ENCODE data around the gene LSAMP. TPM values are rescaled to one million over a fixed set of nuclear protein-coding genes. Genes with fewer than 3 reads are reported as not detected.

Gene LSAMP
- polyA plus RNA-seq, 1 of the 3 experiments (the other 2 are of a cell fraction): 6.6 TPM

GRCh38 chr3:116087426-116087825, 357.9 kb downstream of the LSAMP start:
- Histone ChIP-seq H3K9me3 (no peaks in the 10 kb centered on the region), H3K9ac (no peak overlapping the region), H4K20me1 (ENCODE audit: insufficient read depth) (no peaks in the 10 kb centered on the region), H3K27ac (ENCODE audit: low read depth in 2 of 2, low read length in 1 of 2) (no peak overlapping the region), H3K4me2 (no peak overlapping the region), H3K36me3 (replicated peaks in 1 of 2; ENCODE audit: control insufficient read depth in 1 of 2, insufficient read depth in 2 of 2, low read length in 1 of 2) (no peaks in the 10 kb centered on the region), H3K9me2 (no peaks in the 10 kb centered on the region), H3K79me2 (ENCODE audit: insufficient read depth) (no peaks in the 10 kb centered on the region), H3F3A (replicated peaks; ENCODE audit: insufficient read depth) (no peaks in the 10 kb centered on the region), H3K4me3 (ENCODE audit: low read depth in 2 of 2, low read length in 1 of 2) (no peak overlapping the region), H2AFZ (ENCODE audit: low read depth) (no peak overlapping the region), H3K27me3 (ENCODE audit: insufficient read depth) (no peaks in the 10 kb centered on the region), H3K4me1 (ENCODE audit: control insufficient read depth in 1 of 2, insufficient read depth in 2 of 2, low read depth in 1 of 2, low read length in 1 of 2) (peaks cover 0 to 11% of the 10 kb centered on the region in 2 experiments; a peak in 2 of 4 replicates)
- TF ChIP-seq EP300 (IDR thresholded peaks at IDR 0.05; ENCODE audit: borderline replicate concordance in 1 of 2, low read depth in 1 of 2, low read length in 1 of 2): no peak
- TF ChIP-seq, protein P1, sequence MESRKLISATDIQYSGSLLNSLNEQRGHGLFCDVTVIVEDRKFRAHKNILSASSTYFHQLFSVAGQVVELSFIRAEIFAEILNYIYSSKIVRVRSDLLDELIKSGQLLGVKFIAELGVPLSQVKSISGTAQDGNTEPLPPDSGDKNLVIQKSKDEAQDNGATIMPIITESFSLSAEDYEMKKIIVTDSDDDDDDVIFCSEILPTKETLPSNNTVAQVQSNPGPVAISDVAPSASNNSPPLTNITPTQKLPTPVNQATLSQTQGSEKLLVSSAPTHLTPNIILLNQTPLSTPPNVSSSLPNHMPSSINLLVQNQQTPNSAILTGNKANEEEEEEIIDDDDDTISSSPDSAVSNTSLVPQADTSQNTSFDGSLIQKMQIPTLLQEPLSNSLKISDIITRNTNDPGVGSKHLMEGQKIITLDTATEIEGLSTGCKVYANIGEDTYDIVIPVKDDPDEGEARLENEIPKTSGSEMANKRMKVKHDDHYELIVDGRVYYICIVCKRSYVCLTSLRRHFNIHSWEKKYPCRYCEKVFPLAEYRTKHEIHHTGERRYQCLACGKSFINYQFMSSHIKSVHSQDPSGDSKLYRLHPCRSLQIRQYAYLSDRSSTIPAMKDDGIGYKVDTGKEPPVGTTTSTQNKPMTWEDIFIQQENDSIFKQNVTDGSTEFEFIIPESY (IDR thresholded peaks at IDR 0.05; ENCODE audit: borderline replicate concordance, low read depth): no peak
- TF ChIP-seq, protein P2, sequence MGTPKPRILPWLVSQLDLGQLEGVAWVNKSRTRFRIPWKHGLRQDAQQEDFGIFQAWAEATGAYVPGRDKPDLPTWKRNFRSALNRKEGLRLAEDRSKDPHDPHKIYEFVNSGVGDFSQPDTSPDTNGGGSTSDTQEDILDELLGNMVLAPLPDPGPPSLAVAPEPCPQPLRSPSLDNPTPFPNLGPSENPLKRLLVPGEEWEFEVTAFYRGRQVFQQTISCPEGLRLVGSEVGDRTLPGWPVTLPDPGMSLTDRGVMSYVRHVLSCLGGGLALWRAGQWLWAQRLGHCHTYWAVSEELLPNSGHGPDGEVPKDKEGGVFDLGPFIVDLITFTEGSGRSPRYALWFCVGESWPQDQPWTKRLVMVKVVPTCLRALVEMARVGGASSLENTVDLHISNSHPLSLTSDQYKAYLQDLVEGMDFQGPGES (IDR thresholded peaks at IDR 0.05; ENCODE audit: low read depth, low read length): no peak
- TF ChIP-seq POLR2AphosphoS5 (IDR thresholded peaks at IDR 0.05; ENCODE audit: low read depth, low read length): no peak
- no peak for TF ChIP-seq JUND (IDR thresholded peaks at IDR 0.05)
- no peak for TF ChIP-seq GATA2 (CRISPR knock-in tag; IDR thresholded peaks at IDR 0.05)
- no peak for TF ChIP-seq ELF1 (IDR thresholded peaks at IDR 0.05)
- no peak for TF ChIP-seq EZH2phosphoT487 (IDR thresholded peaks at IDR 0.05; ENCODE audit: borderline replicate concordance, low read depth)
- no peak for TF ChIP-seq FOSL2 (IDR thresholded peaks at IDR 0.05; ENCODE audit: borderline replicate concordance, low read depth)
- no peak for TF ChIP-seq YY1 (IDR thresholded peaks at IDR 0.05; ENCODE audit: low read depth)
- TF ChIP-seq, protein P3, sequence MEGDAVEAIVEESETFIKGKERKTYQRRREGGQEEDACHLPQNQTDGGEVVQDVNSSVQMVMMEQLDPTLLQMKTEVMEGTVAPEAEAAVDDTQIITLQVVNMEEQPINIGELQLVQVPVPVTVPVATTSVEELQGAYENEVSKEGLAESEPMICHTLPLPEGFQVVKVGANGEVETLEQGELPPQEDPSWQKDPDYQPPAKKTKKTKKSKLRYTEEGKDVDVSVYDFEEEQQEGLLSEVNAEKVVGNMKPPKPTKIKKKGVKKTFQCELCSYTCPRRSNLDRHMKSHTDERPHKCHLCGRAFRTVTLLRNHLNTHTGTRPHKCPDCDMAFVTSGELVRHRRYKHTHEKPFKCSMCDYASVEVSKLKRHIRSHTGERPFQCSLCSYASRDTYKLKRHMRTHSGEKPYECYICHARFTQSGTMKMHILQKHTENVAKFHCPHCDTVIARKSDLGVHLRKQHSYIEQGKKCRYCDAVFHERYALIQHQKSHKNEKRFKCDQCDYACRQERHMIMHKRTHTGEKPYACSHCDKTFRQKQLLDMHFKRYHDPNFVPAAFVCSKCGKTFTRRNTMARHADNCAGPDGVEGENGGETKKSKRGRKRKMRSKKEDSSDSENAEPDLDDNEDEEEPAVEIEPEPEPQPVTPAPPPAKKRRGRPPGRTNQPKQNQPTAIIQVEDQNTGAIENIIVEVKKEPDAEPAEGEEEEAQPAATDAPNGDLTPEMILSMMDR (IDR thresholded peaks at IDR 0.05): no peak
- TF ChIP-seq REST (IDR thresholded peaks at IDR 0.05; ENCODE audit: low read depth, low read length): no peak
- TF ChIP-seq TAF1 (IDR thresholded peaks at IDR 0.05; ENCODE audit: borderline replicate concordance, low read depth, low read length): no peak
- no peak for TF ChIP-seq SIN3A (IDR thresholded peaks at IDR 0.05; ENCODE audit: borderline replicate concordance, low read depth, low read length)
- TF ChIP-seq RXRA (IDR thresholded peaks at IDR 0.05; ENCODE audit: borderline replicate concordance, low read depth): no peak
- TF ChIP-seq, protein P4, sequence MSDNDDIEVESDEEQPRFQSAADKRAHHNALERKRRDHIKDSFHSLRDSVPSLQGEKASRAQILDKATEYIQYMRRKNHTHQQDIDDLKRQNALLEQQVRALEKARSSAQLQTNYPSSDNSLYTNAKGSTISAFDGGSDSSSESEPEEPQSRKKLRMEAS (IDR thresholded peaks at IDR 0.05; ENCODE audit: low read depth): no peak
- TF ChIP-seq MEF2A (IDR thresholded peaks at IDR 0.05; ENCODE audit: borderline replicate concordance, low read depth): no peak
- TF ChIP-seq NRF1 (IDR thresholded peaks at IDR 0.05; ENCODE audit: low read depth, low read length): no peak
- TF ChIP-seq RCOR1 (IDR thresholded peaks at IDR 0.05; ENCODE audit: low read length): no peak
- WGBS (ENCODE audit: low lambda C conversion rate): 73% methylated on average over 1 of the region's 1 CpG
- POLR2A ChIA-PET: no interaction called here
- DNase-seq: no peak
- CTCF ChIA-PET: no interaction called here

Data from SK-N-SH (cell line).